Measurements from ENCODE around the gene PRSS36. TPM values are rescaled to one million over a fixed set of nuclear protein-coding genes. Genes with fewer than 3 reads are reported as not detected.
"Not testable (repeated sequence)": the region's sequence is repeated elsewhere in the genome, so short reads cannot be mapped to it uniquely, and the experiment has no call there.

The PRSS36 gene
- total RNA-seq, 1 experiment from 2014 or later, result 0.12 TPM

DNA sequence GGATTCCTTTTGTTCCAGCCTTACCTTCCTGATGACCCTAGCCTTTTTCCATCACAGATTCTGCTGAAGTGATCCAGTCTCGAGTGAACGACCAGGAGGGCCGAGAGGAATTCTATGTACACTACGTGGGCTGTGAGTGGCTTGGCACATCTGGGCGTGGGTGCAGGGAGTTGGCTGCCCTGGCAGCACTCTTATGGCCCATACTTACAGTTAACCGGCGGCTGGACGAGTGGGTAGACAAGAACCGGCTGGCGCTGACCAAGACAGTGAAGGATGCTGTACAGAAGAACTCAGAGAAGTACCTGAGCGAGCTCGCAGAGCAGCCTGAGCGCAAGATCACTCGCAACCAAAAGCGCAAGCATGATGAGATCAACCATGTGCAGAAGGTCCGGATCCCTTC lies 29.7 kb downstream of the PRSS36 start:
- no peak for DNase-seq (ENCODE audit: low spot score)

DNA sequence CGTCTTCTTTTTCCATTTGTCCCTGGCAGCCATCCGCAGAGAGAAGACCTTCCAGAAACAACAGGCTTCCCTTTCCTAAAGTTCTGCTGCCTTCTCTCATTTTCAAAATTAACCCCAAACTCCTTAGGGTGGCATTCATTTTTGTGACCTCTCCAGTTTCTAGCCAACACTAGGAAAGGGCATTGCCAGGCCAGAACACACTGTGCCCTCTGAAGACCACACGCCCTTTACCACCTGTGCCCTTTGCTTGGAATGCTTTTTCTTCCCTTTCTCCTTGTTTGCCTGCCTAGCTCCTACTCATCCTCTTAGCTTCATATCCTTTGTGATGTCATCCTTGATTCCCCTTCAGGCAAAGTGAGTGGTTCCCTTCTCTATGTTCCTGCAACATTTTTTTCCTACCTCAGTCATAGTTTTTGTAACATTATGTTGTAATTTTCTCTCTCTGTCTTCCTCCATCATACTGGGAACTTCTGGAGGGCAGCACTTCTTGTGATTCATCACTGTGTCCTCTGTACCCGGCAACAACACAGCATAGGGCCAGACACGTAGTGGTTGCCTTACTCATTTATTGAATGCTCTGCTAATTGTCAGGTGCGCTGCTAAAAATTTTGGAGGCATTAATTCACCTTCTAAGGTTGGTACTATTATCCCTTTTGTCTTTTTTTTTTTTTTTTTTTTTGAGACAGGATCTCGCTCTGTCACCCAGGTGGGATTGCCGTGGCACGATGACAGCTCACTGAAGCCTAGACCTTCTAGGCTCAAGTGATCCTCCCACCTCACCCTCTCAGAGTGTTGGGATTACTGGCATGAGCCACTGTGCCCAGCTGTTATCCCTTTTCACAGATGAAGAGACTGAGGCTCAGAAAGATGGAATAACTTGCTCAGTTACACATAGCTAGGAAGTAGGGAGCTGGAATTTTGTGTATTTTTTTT lies 31.4 kb downstream of the PRSS36 start:
- DNase-seq (ENCODE audit: low spot score), result no peak

DNA sequence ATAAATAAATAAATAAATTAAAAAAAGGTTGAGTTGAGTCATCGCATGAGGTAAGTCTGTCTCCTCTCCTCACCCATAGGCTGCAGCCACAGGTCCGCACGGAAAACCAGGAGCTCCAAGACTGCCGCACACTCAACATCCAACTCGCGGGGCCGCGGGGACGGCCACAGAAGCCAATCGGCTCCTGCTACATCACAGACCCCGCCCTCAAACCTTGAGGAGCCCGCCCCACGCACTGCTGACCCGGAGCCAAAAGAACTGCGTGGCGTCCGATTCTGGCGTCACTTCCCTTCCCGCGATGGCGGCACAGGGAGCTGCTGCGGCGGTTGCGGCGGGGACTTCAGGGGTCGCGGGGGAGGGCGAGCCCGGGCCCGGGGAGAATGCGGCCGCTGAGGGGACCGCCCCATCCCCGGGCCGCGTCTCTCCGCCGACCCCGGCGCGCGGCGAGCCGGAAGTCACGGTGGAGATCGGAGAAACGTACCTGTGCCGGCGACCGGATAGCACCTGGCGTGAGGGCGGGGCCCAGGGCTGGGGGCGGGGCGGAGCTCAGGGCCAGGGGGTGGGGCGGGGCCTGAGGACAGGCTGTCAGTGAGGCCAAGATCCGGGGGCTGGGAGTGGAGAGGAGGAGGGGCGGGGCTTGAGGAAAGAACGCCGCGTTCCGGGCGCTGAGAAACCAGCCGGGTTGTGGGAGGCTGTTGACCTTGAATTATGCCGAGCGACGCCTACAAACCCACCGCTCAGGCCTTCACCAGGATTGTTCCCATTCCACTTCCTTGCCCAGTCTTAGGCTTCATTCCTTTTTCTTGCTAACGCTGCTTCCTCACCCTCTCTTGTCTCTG lies 32.3 kb downstream of the PRSS36 start, which contains the start of gene KAT8:
TSS of gene KAT8 (plus strand) at position 281 of the 839 bp plus-strand sequence. CDS start at position 299, 18 bp downstream.
- DNase-seq (ENCODE audit: low spot score), result peak; percentile 96

DNA sequence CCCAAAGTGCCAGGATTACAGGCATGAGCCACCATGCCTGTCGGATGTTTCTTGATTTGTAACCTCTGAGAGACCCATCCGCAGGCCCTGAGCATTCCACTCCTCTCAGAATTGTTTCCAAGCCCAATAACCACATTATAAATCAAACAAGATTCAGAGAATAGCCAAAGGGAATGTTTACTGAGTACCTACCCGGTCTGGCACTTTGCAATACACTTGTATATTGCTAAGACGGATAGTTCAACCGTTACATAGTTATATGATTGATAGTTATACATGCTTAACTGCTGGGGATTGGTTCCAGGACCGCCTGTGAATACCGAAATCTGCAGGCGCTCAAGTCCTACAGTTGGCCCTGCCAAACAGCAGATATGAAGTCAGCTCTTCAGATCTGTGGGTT lies 35.4 kb downstream of the PRSS36 start:
- DNase-seq (ENCODE audit: low spot score), result no peak

DNA sequence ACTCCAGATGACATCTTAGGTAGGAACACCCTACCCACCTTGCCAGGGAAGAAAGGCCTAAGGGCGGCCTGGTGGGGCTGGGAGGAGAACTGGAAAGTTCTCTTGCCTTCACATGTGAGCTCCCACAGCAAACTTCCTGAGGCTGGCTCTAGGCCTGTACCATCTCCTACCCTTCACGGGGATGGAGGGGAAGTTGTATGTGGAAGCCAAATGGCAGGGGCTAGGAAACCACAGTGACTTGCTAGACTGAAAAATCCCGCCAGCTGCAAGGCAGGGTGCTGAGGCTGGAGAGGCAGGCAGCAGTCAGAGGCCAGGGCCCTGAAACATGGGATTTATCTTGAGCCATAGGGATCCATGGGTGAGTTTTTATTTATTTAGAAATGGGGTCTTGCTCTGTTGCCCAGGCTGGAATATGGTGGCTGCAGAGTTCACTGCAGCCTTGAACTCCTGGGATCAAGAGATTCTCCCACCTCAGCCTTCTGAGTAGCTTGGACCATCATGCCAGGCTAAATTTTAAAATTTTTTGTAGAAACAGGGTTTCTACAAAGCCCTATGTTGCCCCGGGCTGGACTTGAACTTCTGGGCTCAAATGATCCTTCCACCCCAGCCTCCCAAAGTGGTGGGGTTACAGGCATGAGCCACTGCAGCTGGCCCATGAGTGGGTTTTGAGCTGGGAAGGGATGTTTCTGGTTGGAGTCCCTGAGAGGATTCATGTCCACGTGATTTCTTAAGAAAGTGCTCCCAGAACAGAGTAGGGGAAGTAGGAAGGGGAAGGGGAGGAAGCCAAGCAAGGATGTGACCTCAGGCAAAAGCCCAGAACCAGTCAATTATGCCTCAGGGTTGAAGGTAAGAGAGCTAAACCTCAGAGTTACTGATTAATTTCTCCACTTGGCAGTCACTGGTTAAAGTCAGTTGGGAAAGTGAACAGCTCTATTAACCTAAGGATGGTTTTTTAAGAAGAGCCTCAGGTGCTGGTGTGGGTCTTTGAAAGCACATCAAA lies 36.4 kb downstream of the PRSS36 start:
- no peak for DNase-seq (ENCODE audit: low spot score)

DNA sequence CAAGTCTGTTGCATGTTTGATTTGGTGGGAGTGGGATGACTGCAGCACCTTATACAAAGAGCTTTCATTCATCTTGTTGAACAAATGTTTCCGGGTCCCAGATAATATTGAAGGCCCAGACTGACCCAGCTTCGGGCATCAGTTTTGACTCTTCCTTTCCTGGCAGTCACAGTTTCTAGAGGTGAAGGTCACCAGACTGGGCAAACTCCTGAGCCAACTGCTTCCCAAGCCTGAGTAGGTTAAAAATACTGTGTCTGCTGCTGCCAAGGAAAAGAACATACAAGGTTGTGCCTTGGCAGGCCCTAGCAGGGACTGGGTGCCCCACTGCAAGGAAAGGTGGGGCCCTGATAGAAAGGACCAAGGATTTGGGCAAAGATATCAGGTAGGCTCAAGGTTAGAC lies 37.2 kb downstream of the PRSS36 start:
- DNase-seq (ENCODE audit: low spot score), result no peak

DNA sequence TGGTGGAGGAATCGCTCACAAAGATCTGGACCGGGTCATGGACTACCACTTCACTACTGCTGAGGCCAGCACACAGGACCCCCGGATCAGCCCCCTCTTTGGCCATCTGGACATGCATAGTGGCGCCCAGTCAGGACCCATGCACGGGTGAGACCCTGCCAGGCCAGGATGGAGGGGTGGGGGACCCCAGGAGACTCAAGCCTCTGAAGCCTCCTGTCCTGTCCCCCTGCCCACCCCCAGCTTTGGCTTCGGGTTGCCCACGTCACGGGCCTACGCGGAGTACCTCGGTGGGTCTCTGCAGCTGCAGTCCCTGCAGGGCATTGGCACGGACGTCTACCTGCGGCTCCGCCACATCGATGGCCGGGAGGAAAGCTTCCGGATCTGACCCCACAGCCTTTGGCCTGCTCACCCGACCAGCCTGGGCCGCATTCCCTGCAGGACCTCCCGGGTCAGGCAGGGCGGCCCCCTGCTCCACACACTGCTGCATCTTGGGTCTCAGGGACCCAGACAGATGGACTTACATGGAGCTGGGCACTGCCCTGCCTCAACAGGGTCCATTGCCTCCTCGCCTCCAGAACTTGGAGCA lies 37.9 kb downstream of the PRSS36 start:
- no peak for DNase-seq (ENCODE audit: low spot score)

DNA sequence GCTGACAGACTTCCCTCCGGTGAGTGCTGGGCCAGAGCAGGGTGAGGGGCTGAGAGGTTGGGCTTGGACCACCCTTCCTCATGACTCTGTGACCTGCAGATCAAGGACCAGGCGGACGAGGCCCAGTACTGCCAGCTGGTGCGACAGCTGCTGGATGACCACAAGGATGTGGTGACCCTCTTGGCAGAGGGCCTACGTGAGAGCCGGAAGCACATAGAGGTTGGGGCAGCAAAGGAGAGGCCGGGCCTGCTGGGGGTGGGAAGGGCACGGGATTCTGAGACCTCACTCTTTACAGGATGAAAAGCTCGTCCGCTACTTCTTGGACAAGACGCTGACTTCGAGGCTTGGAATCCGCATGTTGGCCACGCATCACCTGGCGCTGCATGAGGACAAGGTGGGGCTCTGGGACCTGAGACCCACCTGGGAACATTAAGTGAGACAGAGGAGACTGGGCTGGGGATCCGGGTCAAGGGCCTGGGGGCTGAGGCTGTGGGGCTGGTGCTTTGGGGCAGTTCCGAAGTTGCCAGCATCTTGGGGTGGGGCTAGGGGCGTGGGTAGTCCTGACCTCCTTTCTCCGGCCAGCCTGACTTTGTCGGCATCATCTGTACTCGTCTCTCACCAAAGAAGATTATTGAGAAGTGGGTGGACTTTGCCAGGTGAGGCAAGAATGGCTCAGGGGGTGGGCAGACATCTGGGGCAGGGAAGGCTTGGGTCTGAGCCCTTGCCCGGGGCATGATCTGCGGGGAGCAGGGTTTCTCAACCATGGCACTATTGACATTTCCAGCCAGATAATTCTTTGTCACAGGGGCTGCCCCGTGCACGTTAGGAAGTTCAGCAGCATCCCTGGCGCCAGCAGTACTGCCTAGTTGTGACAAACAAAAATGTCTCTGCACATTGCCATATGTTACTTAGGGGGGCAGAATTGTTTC lies 39.5 kb downstream of the PRSS36 start:
- no peak for DNase-seq (ENCODE audit: low spot score)

DNA sequence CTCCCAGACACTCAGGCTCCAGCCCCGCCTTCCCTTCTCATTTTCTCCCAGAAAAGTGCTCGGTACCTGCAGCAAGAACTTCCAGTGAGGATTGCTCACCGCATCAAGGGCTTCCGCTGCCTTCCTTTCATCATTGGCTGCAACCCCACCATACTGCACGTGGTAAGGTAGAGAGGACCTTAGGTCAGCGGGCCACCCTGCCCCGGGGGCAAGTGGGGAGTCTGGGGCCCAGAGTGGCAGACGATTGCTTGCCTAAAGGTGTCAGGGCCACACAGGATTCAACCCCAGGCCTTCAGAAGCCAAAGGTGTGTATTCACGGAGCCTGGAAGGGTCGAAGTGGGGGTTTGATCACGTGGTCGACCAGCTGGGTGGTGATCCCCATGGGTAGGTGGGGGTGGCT lies 40.2 kb downstream of the PRSS36 start:
- DNase-seq (ENCODE audit: low spot score), result no peak

DNA sequence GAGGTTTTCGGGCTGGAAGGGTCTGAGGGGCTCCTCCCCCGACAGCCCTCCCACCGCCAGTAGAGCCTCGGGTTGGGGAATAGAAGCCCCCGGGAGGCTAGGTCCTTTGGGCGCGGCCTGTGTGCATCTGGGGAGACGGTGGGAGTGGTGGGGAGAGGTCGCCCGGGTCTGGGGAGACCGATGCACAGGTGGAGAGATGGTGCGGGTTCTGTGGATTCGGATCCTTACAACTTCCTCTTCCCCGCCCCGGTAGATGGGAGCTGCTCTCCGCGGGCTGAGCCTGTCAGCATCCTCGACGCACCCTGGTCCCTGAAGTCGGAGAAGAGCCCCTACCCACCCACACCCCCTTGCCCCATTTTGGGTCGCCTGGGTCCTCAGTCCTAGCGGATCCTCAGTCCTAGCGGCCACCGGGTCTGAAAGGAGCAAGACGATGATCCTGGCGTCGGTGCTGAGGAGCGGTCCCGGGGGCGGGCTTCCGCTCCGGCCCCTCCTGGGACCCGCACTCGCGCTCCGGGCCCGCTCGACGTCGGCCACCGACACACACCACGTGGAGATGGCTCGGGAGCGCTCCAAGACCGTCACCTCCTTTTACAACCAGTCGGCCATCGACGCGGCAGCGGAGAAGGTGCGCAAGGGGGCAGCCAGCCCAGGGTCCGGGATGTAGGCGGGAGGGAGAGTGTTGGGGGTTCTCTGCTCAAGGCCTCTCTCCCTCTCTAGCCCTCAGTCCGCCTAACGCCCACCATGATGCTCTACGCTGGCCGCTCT lies 40.9 kb downstream of the PRSS36 start:
- no peak for DNase-seq (ENCODE audit: low spot score)

DNA sequence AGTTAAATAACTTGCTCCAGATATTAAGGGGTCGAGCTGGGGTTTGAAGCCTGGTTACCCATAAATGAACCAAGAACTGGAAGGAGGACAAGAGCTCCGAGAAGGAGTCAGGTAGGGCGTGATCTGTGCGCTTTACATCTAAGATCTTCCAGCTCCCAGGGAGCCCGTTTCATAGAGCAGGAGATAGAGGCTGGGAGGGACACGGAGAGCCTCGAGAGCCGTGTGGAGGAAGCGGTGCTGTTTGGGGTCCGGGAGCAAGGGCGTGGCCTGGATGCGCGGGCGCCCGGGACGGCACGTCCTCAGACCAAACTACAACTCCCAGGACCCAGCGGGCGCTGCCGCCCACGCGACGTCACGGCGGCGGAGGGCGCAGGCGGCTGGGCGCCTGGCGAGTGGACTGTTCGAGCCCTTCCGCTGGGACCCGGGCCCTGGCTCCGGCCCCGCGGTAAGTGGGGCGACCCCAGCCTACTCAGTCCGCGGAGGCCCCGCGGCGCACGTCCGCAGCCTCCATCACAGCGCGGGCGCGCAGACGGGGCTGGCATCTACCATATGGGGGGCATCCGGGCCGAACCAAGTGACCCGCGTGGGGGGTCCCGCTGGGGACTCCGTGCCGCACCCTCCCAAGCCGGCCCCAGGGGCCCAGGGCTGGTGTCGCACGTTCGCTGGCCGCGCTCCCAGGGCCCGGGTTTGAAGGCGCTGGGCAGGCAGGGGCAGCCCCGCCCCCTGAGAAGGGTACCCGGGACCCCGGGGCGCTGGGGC lies 41.7 kb downstream of the PRSS36 start, which contains the start of gene BCKDK:
TSS of gene BCKDK (plus strand) at position 352 of the 759 bp plus-strand sequence. CDS start 838 bp downstream, outside the sequence.
- peak; percentile 60 for DNase-seq (ENCODE audit: low spot score)

DNA sequence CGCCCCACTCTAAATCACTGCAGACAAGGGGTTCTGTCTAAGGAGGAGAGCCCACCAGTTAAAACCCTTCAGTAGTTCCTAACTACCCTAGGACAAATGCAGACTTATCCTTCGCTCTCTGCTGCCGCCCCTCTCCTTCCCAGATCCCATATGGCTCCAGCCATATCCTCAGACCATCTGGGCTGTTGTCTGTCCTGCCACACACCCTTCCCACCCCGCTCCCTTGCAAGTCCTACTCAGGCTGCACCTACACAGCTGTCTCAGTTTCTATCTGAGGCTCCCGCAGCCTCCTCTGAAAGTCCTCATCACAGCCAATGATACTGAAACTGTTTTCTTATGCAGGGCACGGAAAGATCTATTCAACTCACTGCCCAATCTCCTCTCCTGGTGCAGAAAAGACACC lies 42.4 kb downstream of the PRSS36 start:
- DNase-seq (ENCODE audit: low spot score), result no peak

DNA sequence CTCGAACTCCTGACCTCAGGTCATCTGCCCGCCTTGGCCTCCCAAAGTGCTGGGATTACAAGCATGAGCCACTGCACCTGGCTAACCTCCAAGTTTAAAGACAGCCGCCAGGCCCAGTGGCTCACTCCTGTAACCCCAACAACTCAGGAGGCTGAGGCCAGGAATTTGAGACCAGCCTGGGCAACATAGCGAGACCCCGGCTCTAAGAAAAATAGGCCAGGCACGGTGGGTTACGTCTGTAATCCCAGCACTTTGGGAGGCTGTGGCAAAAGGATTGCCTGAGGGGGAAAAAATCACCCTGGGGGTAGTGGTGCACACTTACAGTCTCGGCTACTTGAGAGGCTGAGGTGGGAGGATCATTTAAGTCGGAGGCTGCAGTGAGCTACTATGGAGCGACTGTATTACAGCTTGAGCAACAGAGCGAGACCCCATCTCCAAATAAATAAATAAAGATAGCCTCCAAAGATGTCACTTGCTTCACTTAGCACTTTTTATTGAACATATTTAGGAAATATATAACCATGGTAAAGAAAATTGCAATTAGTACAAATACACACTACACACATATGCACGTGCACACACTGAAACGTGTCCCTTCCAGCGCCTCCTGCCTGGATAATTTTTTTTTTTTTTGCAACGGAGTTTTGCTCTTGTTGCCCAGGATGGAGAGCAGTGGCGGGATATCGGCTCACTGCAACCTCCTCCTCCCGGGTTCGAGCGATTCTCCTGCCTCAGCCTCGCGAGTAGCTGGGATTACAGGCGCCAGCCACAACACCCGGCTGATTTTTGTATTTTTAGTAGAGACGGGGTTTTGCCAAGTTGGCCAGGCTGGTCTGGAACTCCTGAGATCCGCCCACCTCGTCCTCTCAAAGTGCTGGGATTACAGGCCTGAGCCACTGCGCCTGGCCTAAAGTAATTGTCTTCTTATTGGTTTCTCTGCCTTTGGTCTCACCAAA lies 43.1 kb downstream of the PRSS36 start:
- DNase-seq (ENCODE audit: low spot score), result no peak

DNA sequence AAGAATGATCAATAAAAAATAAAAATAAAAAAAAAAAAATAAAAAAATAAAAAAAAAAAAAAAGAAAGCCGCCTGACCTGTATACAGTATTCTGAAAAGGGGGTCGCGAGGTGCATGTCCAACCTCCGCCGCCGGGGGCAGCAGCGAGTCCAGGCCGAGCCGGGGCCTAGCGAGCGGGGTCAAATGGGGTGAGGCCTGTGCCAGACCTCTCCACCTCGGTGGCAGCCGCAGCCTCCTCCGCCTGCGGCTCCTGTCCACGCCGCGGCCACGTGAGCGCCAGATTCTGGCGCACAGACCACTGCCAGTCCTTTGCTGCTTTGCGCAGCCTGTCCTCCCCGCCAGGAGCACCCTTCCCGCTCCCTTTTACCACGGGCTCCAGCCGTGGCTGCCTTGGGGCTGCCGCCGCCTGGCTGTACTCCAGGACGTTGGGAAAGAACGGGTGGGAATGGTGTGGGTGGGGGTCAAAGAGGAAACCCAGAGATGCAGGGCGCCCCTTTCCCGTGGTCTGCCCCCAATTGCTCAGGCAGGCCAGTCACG lies 44.1 kb downstream of the PRSS36 start:
- peak; percentile 52 for DNase-seq (ENCODE audit: low spot score)

DNA sequence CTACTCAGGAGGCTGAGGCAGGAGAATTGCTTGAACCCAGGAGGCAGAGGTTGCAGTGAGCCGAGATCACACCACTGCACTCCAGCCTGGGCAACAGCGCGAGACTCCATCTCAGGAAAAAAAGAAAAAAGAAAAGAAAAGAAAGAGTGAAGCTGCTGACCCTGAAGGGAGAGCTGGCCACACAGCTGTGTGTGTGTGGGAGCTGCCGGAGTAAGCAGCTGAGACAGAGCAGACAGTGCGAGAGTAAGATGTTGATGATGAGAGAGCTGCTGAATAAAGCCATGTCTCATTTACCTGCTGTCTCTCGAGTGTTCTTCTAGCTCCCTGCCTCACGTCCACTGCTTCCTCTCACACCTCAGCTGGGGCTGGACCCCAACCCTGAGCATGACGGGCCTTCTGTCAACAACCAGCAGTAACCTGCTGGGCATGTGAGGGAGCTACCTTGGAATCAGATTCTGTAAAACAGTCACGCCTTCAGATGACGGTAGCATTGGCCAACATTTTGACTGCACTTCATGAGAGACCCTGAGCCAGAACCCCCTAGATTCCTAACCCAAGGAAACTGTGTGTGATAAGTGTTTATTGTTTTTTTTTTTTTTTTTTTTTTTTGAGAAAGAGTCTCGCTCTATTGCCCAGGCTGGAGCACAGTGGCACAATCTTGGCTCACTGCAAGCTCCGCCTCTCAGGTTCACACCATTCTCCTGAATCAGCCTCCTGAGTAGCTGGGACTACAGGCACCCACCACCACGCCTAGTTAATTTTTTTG lies 48.8 kb downstream of the PRSS36 start:
- not testable (repeated sequence) for DNase-seq (ENCODE audit: low spot score)
